Activated CD8-positive, alpha-beta memory T cell treated with anti-CD3 and anti-CD28 coated beads, Interleukin-2, amount 50 U/mL, for 24 hours (primary cell): Measurements from ENCODE around the gene SMO.
"Not testable (repeated sequence)": the region's sequence is repeated elsewhere in the genome, so short reads cannot be mapped to it uniquely, and the experiment has no call there.

ENCODE experiments used
- DNase-seq: peaks from one replicate; pipeline ENCODE4 v3.0.0-alpha.2; 2020; ENCODE audit errors: extremely low read depth

Gene SMO

GRCh38 chr7:129169686-129170440 lies 18.6 kb upstream of the SMO start:
- DNase-seq, result no peak

GRCh38 chr7:129170441-129171021 lies 17.9 kb upstream of the SMO start:
- DNase-seq, result no peak

GRCh38 chr7:129173861-129174260 lies 14.6 kb upstream of the SMO start:
- not testable (repeated sequence) for DNase-seq

GRCh38 chr7:129176916-129177710 lies 11.3 kb upstream of the SMO start:
- DNase-seq, result no peak

GRCh38 chr7:129184981-129185670 lies 3.3 kb upstream of the SMO start:
- DNase-seq, result no peak

- no peak for DNase-seq
These were observed 1.6 kb upstream of the SMO start for GRCh38 chr7:129186749-129187260.

GRCh38 chr7:129187681-129188371 lies 607 bp upstream of the SMO start:
- DNase-seq, result no peak

GRCh38 chr7:129188892-129189660 lies 643 bp downstream of the SMO start:
- DNase-seq, result no peak

- DNase-seq, result no peak
These were observed 1.4 kb downstream of the SMO start for GRCh38 chr7:129189661-129190310.

- no peak for DNase-seq
These were observed 2.8 kb downstream of the SMO start for GRCh38 chr7:129191272-129191671.

- no peak for DNase-seq
These were observed 5.5 kb downstream of the SMO start for GRCh38 chr7:129193892-129194291.

- no peak for DNase-seq
These were observed 9.3 kb downstream of the SMO start for GRCh38 chr7:129197771-129198170.

GRCh38 chr7:129199406-129199805 lies 11.0 kb downstream of the SMO start:
- DNase-seq, result no peak

GRCh38 chr7:129202058-129202777 lies 13.8 kb downstream of the SMO start:
- DNase-seq, result no peak

GRCh38 chr7:129203050-129203741 lies 14.8 kb downstream of the SMO start:
- no peak for DNase-seq

- DNase-seq, result no peak
These were observed 16.8 kb downstream of the SMO start for GRCh38 chr7:129205126-129205818.

GRCh38 chr7:129205987-129206785 lies 17.8 kb downstream of the SMO start:
- no peak for DNase-seq
